ENCODE data around the gene HPGD. TPM values are rescaled to one million over a fixed set of nuclear protein-coding genes. Genes with fewer than 3 reads are reported as not detected.

Gene HPGD
- total and polyA plus RNA-seq, 9 of the 15 experiments (the other 6 are each of a cell fraction or from before 2014, with no cell fraction given), result 2.3 to 8.6 (median 4.8) TPM

DNA sequence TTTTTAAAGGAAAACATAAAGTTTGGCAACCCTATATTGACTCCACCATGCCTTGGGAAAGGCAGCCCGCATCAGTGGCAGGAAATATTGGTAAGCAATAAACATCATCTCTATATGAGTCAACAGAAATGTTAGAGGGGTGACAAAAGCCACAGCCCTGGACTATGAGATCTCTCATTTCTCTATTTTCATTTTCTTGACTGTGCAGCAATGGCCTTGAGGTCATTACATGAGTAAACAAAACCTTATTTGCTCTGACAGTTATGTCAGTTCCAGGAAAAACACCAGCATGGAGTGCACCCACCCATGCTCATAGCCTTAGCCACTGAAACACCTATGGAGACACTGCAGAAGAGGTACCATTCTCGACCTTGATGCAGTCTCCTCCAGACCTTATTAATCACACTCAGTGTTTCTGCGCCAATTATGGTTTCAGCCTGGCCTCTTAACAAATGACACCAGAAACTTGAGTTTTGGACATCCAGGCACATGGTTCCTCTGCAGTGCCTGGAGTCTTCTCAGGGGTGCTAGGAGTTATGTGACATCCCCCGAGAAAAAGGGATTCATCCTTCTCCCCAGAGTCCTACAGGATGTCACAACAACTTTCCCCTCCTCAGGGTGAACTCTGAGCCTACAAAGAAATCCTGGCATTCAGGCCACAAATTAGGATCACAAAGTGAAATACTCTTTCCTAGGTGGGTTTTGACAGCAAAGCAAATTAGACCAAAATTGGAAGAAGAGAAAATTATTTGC lies 16.0 kb upstream of the HPGD start (continued):
- TF ChIP-seq, protein P1, sequence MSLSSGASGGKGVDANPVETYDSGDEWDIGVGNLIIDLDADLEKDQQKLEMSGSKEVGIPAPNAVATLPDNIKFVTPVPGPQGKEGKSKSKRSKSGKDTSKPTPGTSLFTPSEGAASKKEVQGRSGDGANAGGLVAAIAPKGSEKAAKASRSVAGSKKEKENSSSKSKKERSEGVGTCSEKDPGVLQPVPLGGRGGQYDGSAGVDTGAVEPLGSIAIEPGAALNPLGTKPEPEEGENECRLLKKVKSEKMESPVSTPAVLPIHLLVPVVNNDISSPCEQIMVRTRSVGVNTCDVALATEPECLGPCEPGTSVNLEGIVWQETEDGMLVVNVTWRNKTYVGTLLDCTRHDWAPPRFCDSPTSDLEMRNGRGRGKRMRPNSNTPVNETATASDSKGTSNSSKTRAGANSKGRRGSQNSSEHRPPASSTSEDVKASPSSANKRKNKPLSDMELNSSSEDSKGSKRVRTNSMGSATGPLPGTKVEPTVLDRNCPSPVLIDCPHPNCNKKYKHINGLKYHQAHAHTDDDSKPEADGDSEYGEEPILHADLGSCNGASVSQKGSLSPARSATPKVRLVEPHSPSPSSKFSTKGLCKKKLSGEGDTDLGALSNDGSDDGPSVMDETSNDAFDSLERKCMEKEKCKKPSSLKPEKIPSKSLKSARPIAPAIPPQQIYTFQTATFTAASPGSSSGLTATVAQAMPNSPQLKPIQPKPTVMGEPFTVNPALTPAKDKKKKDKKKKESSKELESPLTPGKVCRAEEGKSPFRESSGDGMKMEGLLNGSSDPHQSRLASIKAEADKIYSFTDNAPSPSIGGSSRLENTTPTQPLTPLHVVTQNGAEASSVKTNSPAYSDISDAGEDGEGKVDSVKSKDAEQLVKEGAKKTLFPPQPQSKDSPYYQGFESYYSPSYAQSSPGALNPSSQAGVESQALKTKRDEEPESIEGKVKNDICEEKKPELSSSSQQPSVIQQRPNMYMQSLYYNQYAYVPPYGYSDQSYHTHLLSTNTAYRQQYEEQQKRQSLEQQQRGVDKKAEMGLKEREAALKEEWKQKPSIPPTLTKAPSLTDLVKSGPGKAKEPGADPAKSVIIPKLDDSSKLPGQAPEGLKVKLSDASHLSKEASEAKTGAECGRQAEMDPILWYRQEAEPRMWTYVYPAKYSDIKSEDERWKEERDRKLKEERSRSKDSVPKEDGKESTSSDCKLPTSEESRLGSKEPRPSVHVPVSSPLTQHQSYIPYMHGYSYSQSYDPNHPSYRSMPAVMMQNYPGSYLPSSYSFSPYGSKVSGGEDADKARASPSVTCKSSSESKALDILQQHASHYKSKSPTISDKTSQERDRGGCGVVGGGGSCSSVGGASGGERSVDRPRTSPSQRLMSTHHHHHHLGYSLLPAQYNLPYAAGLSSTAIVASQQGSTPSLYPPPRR (CRISPR knock-in tag; IDR thresholded peaks at IDR 0.05; ENCODE audit: borderline replicate concordance), result no peak
- no peak for TF ChIP-seq TCF3 (CRISPR knock-in tag; IDR thresholded peaks at IDR 0.05)
- no peak for TF ChIP-seq FOXP4 (CRISPR knock-in tag; IDR thresholded peaks at IDR 0.05; ENCODE audit: borderline replicate concordance)
- TF ChIP-seq JUND (IDR thresholded peaks at IDR 0.05; ENCODE audit: borderline replicate concordance, low read depth, low read length), result no peak; the same call in 1 of the 2 replicates
- peak; percentile 34; the same call in 1 of the 3 replicates for TF ChIP-seq JUND (tag; IDR thresholded peaks at IDR 0.05; ENCODE audit: borderline replicate concordance, low read depth, low read length)
- TF ChIP-seq RFX5 (IDR thresholded peaks at IDR 0.05; ENCODE audit: low read depth, low read length), result no peak
- peak; percentile 13; the same call in 1 of the 2 replicates for TF ChIP-seq CTBP1 (IDR thresholded peaks at IDR 0.05; ENCODE audit: borderline replicate concordance)
- TF ChIP-seq, protein P2, sequence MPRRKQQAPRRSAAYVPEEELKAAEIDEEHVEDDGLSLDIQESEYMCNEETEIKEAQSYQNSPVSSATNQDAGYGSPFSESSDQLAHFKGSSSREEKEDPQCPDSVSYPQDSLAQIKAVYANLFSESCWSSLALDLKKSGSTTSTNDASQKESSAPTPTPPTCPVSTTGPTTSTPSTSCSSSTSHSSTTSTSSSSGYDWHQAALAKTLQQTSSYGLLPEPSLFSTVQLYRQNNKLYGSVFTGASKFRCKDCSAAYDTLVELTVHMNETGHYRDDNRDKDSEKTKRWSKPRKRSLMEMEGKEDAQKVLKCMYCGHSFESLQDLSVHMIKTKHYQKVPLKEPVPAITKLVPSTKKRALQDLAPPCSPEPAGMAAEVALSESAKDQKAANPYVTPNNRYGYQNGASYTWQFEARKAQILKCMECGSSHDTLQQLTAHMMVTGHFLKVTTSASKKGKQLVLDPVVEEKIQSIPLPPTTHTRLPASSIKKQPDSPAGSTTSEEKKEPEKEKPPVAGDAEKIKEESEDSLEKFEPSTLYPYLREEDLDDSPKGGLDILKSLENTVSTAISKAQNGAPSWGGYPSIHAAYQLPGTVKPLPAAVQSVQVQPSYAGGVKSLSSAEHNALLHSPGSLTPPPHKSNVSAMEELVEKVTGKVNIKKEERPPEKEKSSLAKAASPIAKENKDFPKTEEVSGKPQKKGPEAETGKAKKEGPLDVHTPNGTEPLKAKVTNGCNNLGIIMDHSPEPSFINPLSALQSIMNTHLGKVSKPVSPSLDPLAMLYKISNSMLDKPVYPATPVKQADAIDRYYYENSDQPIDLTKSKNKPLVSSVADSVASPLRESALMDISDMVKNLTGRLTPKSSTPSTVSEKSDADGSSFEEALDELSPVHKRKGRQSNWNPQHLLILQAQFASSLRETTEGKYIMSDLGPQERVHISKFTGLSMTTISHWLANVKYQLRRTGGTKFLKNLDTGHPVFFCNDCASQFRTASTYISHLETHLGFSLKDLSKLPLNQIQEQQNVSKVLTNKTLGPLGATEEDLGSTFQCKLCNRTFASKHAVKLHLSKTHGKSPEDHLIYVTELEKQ (CRISPR knock-in tag; IDR thresholded peaks at IDR 0.05), result no peak
